GM12878 (cell line): ENCODE results near the gene USO1. TPM values are rescaled to one million over a fixed set of nuclear protein-coding genes. Genes with fewer than 3 reads are reported as not detected.

ENCODE experiments used
- ATAC-seq: fragments of 200-7000 bp; cut with Tn5 transposase; 3 replicates; pipeline ENCODE4 v1.9.1; 2020; ENCODE audit warnings: mild to moderate bottlenecking, moderate library complexity
- BruUV-seq: library from RNA; stranded (reverse); fragments of 400-500 nt; replicated peaks from 2 replicates; lab custom pipeline; 2021; lab: Mats Ljungman, UMichigan
- CTCF ChIA-PET: fragments of 300-600 bp; sonication (Branson Sonifier 250); formaldehyde crosslinking; extraction: SDS; loops from one replicate; lab custom pipeline; 2021; ENCODE audit warnings: inconsistent platforms; lab: Yijun Ruan, JAX
- POLR2A ChIA-PET: fragments of 350-600 bp; formaldehyde crosslinking; extraction: SDS; loops from one replicate; lab custom pipeline; 2021; ENCODE audit warnings: inconsistent platforms; lab: Charles Lee
- RAD21 ChIA-PET: fragments of 300-600 bp; sonication (Branson Sonifier 250); formaldehyde crosslinking; loops from one replicate; lab custom pipeline; 2023; ENCODE audit warnings: antibody characterized with exemption; ENCODE audit not compliant: unreplicated experiment; lab: Charles Lee
- SMC1A ChIA-PET: fragments of 300-600 bp; sonication (Branson Sonifier 250); formaldehyde crosslinking; loops from one replicate; lab custom pipeline; 2023; ENCODE audit not compliant: unreplicated experiment, uncharacterized antibody; lab: Charles Lee
- DNase-seq: peaks from one replicate; pipeline ENCODE4 v3.0.0-alpha.2; 2011; ENCODE audit warnings: low read depth, low spot score
- FAIRE-seq: peaks from 3 replicates; lab custom pipeline; 2011; peaks lifted over from hg19 to GRCh38; lab: Jason Lieb, UNC
- H2AFZ ChIP-seq: 2 replicates; pipeline ENCODE4 v1.6.0; 2011; ENCODE audit warnings: low read depth, low read length, control low read depth; ENCODE audit not compliant: control insufficient read depth
- H3K27ac ChIP-seq: 2 replicates; pipeline ENCODE4 v1.5.1; 2011; ENCODE audit warnings: control low read depth; ENCODE audit not compliant: control insufficient read depth, insufficient read depth
- H3K27me3 ChIP-seq, 2 experiments: replicated peaks in 1 of 2; 2 replicates each; pipeline versions ENCODE4 v1.6.0 to v1.6.1; 2011; ENCODE audit warnings: low read length in 1 of 2; ENCODE audit not compliant: control insufficient read depth in 2 of 2, insufficient read depth in 2 of 2
- H3K36me3 ChIP-seq, 2 experiments: 2 replicates each; pipeline ENCODE4 v1.5.1; 2011; ENCODE audit warnings: low read length in 1 of 2; ENCODE audit not compliant: control insufficient read depth in 2 of 2, insufficient read depth in 2 of 2
- H3K4me1 ChIP-seq: 2 replicates; pipeline ENCODE4 v1.6.1; 2011; ENCODE audit warnings: mild to moderate bottlenecking, low read length, moderate library complexity, mixed read lengths; ENCODE audit not compliant: control insufficient read depth, insufficient read depth
- H3K4me2 ChIP-seq: 2 replicates; pipeline ENCODE4 v1.6.0; 2011; ENCODE audit warnings: control low read depth; ENCODE audit not compliant: control insufficient read depth, insufficient read depth
- H3K4me3 ChIP-seq: fragments of 200-600 bp; sonication (generic); 2 replicates; pipeline ENCODE4 v1.5.1; 2016
- H3K79me2 ChIP-seq: 2 replicates; pipeline ENCODE4 v1.6.0; 2011; ENCODE audit warnings: low read length; ENCODE audit not compliant: control insufficient read depth, insufficient read depth
- H3K9ac ChIP-seq: 2 replicates; pipeline ENCODE4 v1.8.0; 2011; ENCODE audit warnings: low read length, control low read depth, mixed read lengths; ENCODE audit not compliant: control insufficient read depth, insufficient read depth
- H3K9me3 ChIP-seq: replicated peaks from 3 replicates; pipeline ENCODE4 v1.5.1; 2011; ENCODE audit warnings: mild to moderate bottlenecking, low read length; ENCODE audit not compliant: control insufficient read depth, insufficient read depth
- H4K20me1 ChIP-seq: 2 replicates; pipeline ENCODE4 v1.6.0; 2011; ENCODE audit not compliant: control insufficient read depth, insufficient read depth
- CBFB ChIP-seq: IDR thresholded peaks from 2 replicates; pipeline ENCODE4 v1.6.1; 2016; ENCODE audit warnings: antibody characterized with exemption, low read depth
- E2F4 ChIP-seq: IDR thresholded peaks from 2 replicates; pipeline ENCODE4 v1.6.1; 2012; ENCODE audit warnings: low read depth, low read length, improper control_type of control experiment
- EGR1 ChIP-seq, 2 experiments: IDR thresholded peaks; 1 replicate in 1 of 2; 2 replicates in 1 of 2; pipeline ENCODE4 v1.6.1; 2011 to 2012; ENCODE audit warnings: low read depth in 2 of 2, low read length in 2 of 2, borderline replicate concordance in 1 of 2, mild to moderate bottlenecking in 1 of 2, moderate library complexity in 1 of 2
- ELK1 ChIP-seq: IDR thresholded peaks from 2 replicates; pipeline ENCODE4 v1.6.1; 2012; ENCODE audit warnings: low read depth, low read length, improper control_type of control experiment
- FOXK2 ChIP-seq: fragments of 450-650 bp; IDR thresholded peaks from 2 replicates; pipeline ENCODE4 v1.6.1; 2017; ENCODE audit warnings: mild to moderate bottlenecking, moderate library complexity
- IRF4 ChIP-seq: IDR thresholded peaks from 2 replicates; pipeline ENCODE4 v1.6.1; 2011; ENCODE audit warnings: low read depth, low read length
- MEF2B ChIP-seq: fragments of 450-650 bp; IDR thresholded peaks from 2 replicates; pipeline ENCODE4 v1.6.1; 2018; ENCODE audit warnings: mild to moderate bottlenecking, moderate library complexity; ENCODE audit not compliant: partially characterized antibody, poor library complexity, severe bottlenecking
- MXI1 ChIP-seq: fragments of 150-350 bp; IDR thresholded peaks from 2 replicates; pipeline ENCODE4 v1.6.1; 2011; ENCODE audit warnings: low read depth, mild to moderate bottlenecking, inconsistent platforms, low read length, improper control_type of control experiment
- NKRF ChIP-seq: fragments of 450-650 bp; conservative IDR thresholded peaks from 2 replicates; pipeline ENCODE4 v1.6.1; 2017; ENCODE audit warnings: mild to moderate bottlenecking, moderate library complexity
- PAX5 ChIP-seq: IDR thresholded peaks from 2 replicates; pipeline ENCODE4 v1.6.1; 2011; ENCODE audit warnings: low read depth, low read length, borderline replicate concordance
- PBX3 ChIP-seq: IDR thresholded peaks from 2 replicates; pipeline ENCODE4 v1.6.1; 2011; ENCODE audit warnings: mild to moderate bottlenecking, low read depth, low read length, moderate library complexity; ENCODE audit not compliant: insufficient replicate concordance
- POLR2AphosphoS5 ChIP-seq: IDR thresholded peaks from 2 replicates; pipeline ENCODE4 v1.6.1; 2011; ENCODE audit warnings: mild to moderate bottlenecking, low read length, inconsistent platforms
- SIN3A ChIP-seq: IDR thresholded peaks from 2 replicates; pipeline ENCODE4 v1.6.1; 2012; ENCODE audit warnings: low read depth, low read length, improper control_type of control experiment
- SMAD5 ChIP-seq: IDR thresholded peaks from 2 replicates; pipeline ENCODE4 v1.6.1; 2016; ENCODE audit warnings: antibody characterized with exemption, low read depth
- SREBF1 ChIP-seq: IDR thresholded peaks from 2 replicates; pipeline ENCODE4 v1.6.1; 2012; ENCODE audit warnings: mild to moderate bottlenecking, low read length
- TARDBP ChIP-seq: IDR thresholded peaks from 2 replicates; pipeline ENCODE4 v1.6.1; 2016; ENCODE audit warnings: borderline replicate concordance
- ZNF217 ChIP-seq: fragments of 450-650 bp; IDR thresholded peaks from 2 replicates; pipeline ENCODE4 v1.6.1; 2017; ENCODE audit warnings: antibody characterized with exemption, mild to moderate bottlenecking
- ZZZ3 ChIP-seq: IDR thresholded peaks from 2 replicates; pipeline ENCODE4 v1.6.1; 2011; ENCODE audit warnings: low read depth; ENCODE audit not compliant: control insufficient read depth, insufficient read length
- WGBS: methylation state at CpG from one replicate; pipeline ENCODE4 v1.1.6; 2016; ENCODE audit warnings: low lambda C conversion rate; ENCODE audit not compliant: insufficient replicate concordance, insufficient coverage; ENCODE audit errors: missing lambda C conversion rate; 5-methylcytosine and 5-hydroxymethylcytosine counted together
- in situ Hi-C: fragments of 300-500 bp; cut with MboI; formaldehyde crosslinking; loops from 9 replicates; pipeline ENCODE4 v1.14.3; 2018; ENCODE audit warnings: mixed read lengths
- intact Hi-C: fragments of 100-400 bp; cut with micrococcal nuclease; formaldehyde crosslinking; loops from one replicate; pipeline ENCODE4 v1.14.2; 2022; ENCODE audit not compliant: unreplicated experiment
- polyA plus RNA-seq, 11 experiments: library from polyadenylated mRNA; depleted of rRNA in 4 of 11; unstranded in 6 of 11; stranded (reverse) in 5 of 11; fragments of >200 nt; fragmentation: Nextera tagmentation in 4 of 11; fragmentation: Illumina TruSeq in 1 of 11; extraction: Ambion mirVana in 4 of 11; extraction: Trizol in 1 of 11; gene quantifications; 1 replicate in 1 of 11; 2 replicates in 10 of 11; pipeline versions ENCODE4 v1.2.1 to v1.2.3, GENCODE V29; 2011 to 2016; ENCODE audit warnings: inconsistent platforms in 2 of 11, missing spikeins in 2 of 11, low read depth in 1 of 11
- total RNA-seq, 4 experiments: library from RNA; depleted of rRNA in 3 of 4; stranded (reverse); fragments of >200 nt in 3 of 4; fragmentation: Illumina TruSeq in 1 of 4; extraction: Trizol in 1 of 4; gene quantifications; 2 replicates each; pipeline versions ENCODE4 v1.2.1 to v1.2.3, GENCODE V29; 2013 to 2021

USO1 gene
- total and polyA plus RNA-seq, 10 of the 15 experiments (the other 5 are each of a cell fraction or from before 2014, with no cell fraction given) = 19.4 to 79.7 (median 59.6) TPM

- no peaks in the 10 kb centered on the region for H3K79me2 ChIP-seq
- peak overlapping the region; percentile 54; the same call in 1 of the 2 replicates for H3K4me3 ChIP-seq
- intact Hi-C loops (loop anchor here (1.0 to 2.0 kb wide), 2 partner anchors 26 kb away; partner anchors contain the start of genes G3BP2 and USO1), in situ Hi-C loops (no loop called here)
- H4K20me1 ChIP-seq = no peaks in the 10 kb centered on the region
- H2AFZ ChIP-seq = peak overlapping the region; percentile 95
- peak; percentile 97 for ATAC-seq
- DNase-seq = peak; percentile 66
- RAD21 ChIA-PET = interaction anchor here (0.8 to 1.6 kb wide), 4 partner anchors 12 to 26 kb away, joined by 3 to 4 read pairs (median 3); partner anchors contain the start of genes G3BP2 and USO1
- BruUV-seq = TSS peak; percentile 54
- WGBS = 20% methylated on average over 6 of the region's 6 CpGs
- H3K27ac ChIP-seq = peak overlapping the region; percentile 90
- peak overlapping the region; percentile 71 for H3K9ac ChIP-seq
- no peaks in the 10 kb centered on the region for H3K36me3 ChIP-seq
- FAIRE-seq = peak; percentile 89
- H3K4me2 ChIP-seq = peak overlapping the region; percentile 90
- no peaks in the 10 kb centered on the region for H3K9me3 ChIP-seq
- no peaks in the 10 kb centered on the region for H3K27me3 ChIP-seq
- CTCF ChIA-PET = interaction anchor here (0.8 to 2.3 kb wide), 7 partner anchors 12 to 152 kb away, joined by 3 to 9 read pairs (median 3); partner anchors contain the start of gene USO1
- peaks cover 21% of the 10 kb centered on the region for H3K4me1 ChIP-seq
- POLR2A ChIA-PET = interaction anchor here (0.7 to 2.3 kb wide), 3 partner anchors 25 to 34 kb away, joined by 3 to 9 read pairs (median 3); partner anchors contain the start of genes G3BP2 and USO1
- SMC1A ChIA-PET = interaction anchor here (0.8 to 2.2 kb wide), 5 partner anchors 9 to 123 kb away, joined by 3 to 11 read pairs (median 4); partner anchors contain the start of genes G3BP2 and USO1
- TF ChIP-seq PBX3 (no peak), SMAD5 (no peak), IRF4 (0 out of 2 replicates have a peak, but pooled peaks have one; percentile 36), MXI1 (no peak), MEF2B (no peak), ELK1 (no peak), E2F4 (no peak), TARDBP (no peak), SIN3A (no peak), POLR2AphosphoS5 (0 out of 2 replicates have a peak, but pooled peaks have one; percentile 46), CBFB (no peak), PAX5 (no peak), SREBF1 (no peak), NKRF (no peak), ZNF217 (no peak), EGR1 (IDR thresholded peaks at IDR 0.05; ENCODE audit: borderline replicate concordance in 1 of 2, low read depth in 2 of 2, low read length in 2 of 2) (no peak), FOXK2 (no peak), ZZZ3 (no peak)
These were observed 26.0 kb upstream of the USO1 start for GRCh38 chr4:75698162-75698962.
